ENCODE measurements around the gene C16orf90.

The C16orf90 gene, protein sequence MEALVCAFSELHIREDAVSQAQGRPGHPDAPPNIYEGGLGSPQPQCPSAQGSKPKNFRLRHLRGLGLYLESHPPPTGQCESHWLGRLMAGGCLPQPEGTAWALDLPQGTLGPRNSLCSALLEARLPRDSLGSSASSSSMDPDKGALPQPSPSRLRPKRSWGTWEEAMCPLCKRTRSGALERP

DNA sequence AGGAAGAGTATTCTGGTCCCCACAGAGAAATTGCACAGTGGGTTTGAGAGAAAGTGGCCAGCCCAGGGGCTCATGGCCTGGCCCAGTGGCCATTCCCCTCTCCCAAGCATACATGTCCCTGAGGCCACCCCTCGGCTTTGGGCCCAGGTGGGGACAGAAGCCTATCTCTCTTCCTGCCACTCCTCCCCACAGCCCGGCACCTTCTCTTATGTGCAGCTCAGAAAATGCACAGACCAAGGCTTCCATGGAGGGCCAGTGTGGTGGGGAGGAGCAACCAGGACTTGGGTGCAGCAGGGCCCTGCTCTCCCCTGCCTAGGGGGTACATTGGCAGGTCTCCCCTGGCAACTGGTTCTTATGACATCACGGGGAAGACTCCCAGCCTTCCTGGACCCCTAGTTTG lies at the start of gene C16orf90:
Gene C16orf90 (minus strand): TSS at position 314 of the 400 bp plus-strand sequence. CDS start 68 bp downstream, at position 246.
- no peak for DNase-seq (ENCODE audit: low spot score)

DNA sequence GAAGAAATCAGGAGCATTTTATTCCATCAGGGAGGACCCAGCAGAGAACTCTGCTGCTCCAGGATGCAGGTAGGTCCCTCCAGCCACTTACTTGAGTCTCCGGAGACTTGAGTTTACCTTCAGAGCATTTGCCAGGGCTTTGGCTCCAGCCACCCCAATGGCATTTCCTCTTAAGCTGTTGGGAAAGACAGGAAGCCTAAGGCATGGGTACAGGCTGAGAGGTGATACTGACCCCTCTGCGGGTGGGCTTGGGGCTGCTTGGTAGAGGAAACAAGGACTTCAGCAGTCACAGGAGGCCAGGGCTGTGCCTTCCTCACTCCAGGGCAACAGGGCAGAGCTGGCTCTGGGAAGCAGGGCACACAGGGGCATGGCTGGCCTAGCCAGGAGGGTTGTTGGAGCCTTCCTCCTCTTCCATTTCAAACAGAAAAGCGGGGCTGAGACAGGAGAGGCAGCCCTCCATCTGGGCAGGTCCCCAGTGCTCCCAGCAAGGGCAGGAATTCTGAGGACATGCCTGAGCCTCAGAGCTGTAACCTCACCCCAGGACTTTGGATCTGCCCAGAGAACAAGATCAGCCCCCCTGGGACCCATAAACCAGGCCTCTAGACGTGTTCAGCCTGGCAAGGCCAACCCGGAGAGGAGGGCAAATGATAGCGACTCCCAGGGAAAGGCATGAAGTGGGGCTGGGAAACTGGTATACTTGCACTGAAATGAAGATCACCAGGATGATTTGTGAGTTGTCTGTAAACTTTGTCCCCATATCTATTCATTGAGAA lies 47.5 kb upstream of the C16orf90 start:
- DNase-seq (ENCODE audit: low spot score), result no peak

DNA sequence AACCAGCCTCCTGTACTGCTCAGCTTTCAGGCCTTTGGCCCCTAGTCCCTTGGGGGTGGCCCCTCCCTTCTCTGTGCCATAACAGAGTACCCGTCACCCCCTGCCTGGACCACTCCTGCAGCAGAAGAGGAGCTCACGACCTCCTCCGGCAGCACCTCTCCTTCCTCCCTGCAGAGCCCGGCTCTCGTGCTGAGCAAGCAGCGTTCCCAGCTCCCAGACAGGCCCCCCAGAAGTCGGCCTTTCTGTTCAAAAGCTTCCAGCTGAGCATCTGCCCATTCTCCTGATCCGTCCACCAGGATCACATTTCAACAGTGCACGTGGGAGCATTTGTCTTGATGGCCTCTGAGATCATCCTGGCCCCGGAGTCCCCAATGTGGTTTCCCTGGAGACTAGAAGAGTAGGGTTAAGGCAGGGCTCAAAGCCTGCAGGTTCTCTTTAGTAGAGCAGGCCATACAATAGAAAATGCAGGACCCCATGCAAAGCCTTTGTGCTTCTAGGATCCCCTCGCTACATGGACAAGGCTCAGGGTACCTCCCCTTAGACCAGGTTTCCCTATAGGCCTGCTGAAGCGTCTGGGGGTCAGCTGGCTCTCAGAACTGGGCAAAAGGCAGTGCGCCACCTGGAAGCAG lies 46.4 kb upstream of the C16orf90 start:
- DNase-seq (ENCODE audit: low spot score), result no peak

GRCh38 chr16:3538222-3538621 lies 42.9 kb upstream of the C16orf90 start:
- no peak for DNase-seq (ENCODE audit: low spot score)

- no peak for DNase-seq (ENCODE audit: low spot score)
Measured at GRCh38 chr16:3536851-3537250, 41.6 kb upstream of the C16orf90 start.

- no peak for DNase-seq (ENCODE audit: low spot score)
Measured at GRCh38 chr16:3536271-3536731, 41.0 kb upstream of the C16orf90 start.

- no peak for DNase-seq (ENCODE audit: low spot score)
Measured at GRCh38 chr16:3534126-3534525, 38.8 kb upstream of the C16orf90 start.

- no peak for DNase-seq (ENCODE audit: low spot score)
Measured at GRCh38 chr16:3532741-3533140, 37.5 kb upstream of the C16orf90 start.

DNA sequence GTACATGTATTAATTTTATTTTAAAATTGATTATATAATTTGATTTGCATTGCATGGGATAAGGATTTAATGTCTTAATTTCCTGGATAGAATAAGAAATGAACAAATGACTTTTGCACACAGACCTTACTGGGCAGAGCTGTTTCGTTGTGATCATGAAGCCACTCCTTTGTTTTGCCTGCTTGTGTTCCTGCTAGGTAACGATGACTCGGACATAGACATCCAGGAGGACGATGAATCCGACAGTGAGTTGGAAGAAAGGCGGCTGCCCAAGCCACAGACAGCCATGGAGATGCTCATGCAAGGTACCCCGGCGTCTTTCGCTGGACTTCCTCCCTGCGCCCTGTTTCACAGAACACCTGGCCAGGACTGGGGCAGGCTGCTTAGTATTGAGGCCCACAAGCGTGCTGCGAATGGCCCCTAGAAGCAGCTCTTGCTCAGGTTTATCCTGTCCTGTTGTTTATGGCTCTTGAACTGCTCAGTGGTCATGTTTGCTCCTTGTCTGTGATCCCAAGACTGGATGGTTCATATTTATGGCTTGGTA lies 35.2 kb upstream of the C16orf90 start:
- no peak for DNase-seq (ENCODE audit: low spot score)

DNA sequence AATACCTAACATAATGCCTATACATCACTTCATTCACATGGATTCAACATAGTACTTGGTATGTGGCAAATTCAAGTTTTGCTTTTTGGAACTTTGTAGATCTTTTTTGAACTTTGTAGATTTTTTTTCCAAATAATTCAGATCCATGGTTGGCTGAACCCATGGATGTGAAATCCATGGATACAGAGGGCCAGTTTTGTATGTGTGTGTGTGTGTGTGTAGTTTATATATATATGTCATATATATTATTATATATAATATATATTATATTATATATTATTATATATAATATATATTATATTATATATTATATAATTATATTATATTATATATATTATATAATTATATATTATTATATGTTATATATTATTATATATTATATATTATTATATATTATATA lies 33.9 kb upstream of the C16orf90 start:
- DNase-seq (ENCODE audit: low spot score), result no peak

DNA sequence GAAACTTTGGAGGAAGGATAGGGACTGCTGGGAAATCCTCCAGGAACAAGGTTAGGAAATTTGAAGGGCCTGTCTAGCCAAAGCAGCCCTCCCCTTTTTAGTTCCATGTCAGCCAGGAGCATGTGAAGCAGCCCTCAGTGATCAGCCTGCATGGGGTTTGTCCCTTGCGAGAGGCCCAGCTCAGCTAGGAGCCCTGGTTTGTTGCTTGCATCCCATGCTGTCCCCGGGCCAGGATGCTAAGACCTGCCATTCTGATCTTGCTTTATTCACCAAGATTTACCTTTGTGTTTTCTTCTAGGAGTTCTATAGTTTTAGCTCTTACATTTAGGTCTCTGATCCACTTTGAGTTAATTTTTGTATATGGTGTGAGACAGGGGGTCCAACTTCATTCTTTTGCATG lies 33.1 kb upstream of the C16orf90 start:
- DNase-seq (ENCODE audit: low spot score), result no peak

DNA sequence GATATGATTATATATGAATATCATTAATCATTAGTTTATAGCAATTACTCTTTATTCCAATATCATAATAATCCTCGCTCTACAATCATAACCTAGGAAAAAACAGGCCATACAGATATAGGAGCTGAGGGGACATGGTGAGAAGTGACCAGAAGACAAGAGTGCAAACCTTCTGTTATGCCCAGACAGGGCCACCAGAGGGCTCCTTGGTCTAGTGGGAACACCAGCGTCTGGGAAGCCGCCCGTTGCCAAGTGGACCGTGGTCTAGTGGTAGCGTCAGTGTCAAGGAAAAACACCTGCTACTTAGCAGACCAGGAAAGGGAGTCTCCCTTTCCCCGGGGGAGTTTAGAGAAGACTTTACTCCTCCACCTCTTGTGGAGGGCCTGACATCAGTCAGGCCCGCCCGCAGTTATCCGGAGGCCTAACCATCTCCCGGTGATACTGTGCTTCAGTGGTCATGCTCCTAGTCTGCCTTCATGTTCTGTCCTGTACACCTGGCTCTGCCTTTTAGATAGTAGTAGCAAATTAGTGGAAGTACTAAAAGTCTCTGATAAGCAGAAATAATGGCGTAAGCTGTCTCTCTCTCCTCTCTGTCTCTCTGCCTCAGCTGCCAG lies 32.0 kb upstream of the C16orf90 start:
- peak; percentile 52 for DNase-seq (ENCODE audit: low spot score)

GRCh38 chr16:3525951-3526350 lies 30.7 kb upstream of the C16orf90 start:
- no peak for DNase-seq (ENCODE audit: low spot score)

DNA sequence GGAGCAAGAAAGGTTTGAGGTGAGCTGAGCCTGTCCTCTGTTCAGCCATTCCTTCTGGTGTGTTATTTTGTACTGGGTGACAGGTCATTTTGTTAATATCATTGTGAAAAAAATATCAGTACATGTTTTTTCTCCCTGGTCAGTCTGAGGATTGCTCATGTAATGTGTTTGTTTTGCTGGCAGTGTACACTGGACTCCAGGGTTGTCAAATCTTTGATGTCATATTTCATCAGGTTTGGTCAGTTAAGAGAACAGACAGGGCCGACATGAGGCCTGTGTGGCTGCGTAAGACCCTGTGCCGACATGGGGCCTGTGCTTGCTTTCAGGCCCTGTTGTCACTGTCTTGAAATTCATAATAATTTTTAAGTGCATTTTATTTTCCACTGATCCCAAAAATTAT lies 28.0 kb upstream of the C16orf90 start:
- no peak for DNase-seq (ENCODE audit: low spot score)

- DNase-seq (ENCODE audit: low spot score), result no peak
Measured at GRCh38 chr16:3520841-3521240, 25.6 kb upstream of the C16orf90 start.

DNA sequence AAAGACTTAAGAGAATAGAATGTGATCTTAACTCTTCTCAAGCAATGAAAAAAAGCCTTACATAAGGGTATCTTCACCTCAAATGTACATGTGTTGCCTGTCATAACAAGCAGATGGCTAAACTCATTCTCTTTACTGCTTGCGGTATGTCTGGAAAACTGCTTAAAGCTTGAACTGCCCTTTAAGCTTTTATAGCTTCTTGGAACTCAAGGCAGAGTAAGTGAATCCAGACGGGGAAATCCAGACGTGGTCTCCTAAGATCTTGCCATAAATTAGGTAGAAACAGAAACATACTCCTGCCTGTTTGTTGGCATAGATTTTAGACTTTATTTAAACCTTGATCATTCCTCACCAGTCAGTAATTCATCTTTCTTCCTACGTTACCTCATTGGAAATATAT lies 25.1 kb upstream of the C16orf90 start:
- no peak for DNase-seq (ENCODE audit: low spot score)

DNA sequence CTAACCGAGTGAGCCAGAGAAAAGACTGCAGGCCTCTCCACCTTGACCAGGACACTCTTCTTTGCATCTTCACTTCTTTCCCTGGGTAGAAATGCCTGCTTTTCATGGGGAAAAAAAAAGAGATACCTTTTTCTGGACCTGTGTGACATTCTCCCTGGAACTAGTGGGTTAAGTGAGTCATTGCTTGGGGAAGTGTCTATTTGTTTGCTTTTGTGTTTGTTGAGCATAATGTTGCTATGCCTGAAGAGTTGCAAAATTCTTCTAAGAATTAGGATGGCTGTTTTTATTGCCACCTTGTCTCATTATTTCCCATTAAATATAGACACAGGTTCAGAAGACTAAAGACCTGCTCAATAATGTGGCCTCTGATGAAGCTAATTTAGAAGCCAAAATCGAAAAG lies 24.3 kb upstream of the C16orf90 start:
- DNase-seq (ENCODE audit: low spot score), result no peak

DNA sequence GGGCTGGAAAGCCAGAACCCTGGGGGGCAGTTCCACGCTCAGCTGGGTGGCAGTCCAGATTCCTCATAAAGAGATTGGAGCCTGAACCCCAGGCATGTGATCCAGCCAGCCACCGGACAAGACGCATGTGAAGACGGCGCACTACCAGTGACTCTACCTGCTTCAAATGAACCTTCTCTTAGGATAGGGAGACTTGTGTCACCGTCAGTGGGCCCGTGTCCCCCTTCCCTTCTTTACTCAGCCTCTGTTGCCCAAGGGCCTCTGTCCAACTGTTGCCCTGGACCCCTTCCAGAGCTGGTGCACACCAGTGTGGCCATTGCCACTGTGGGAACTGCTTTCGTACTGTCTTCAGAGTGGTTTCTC lies 23.7 kb upstream of the C16orf90 start:
- no peak for DNase-seq (ENCODE audit: low spot score)

GRCh38 chr16:3518292-3518985 lies 23.1 kb upstream of the C16orf90 start:
- DNase-seq (ENCODE audit: low spot score), result no peak

DNA sequence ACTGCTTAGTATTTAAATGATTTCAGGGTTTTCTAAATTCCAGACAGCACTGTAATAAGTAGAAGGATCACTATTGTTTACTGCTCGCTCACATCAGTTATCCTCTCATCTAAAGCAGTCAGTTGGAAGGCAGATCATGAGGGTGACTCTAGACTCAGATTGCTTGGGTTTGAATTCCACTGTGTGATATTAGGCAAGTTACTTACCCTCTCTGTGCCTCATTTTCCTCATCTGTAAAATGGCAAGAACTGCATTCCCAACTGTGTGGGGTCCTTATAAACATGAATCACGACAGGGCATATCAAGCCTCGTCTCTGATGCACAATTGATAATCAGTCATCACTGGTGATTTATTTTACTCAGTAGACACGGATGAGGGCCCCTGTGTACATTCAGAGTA lies 20.6 kb upstream of the C16orf90 start:
- no peak for DNase-seq (ENCODE audit: low spot score)

GRCh38 chr16:3514621-3515020 lies 19.3 kb upstream of the C16orf90 start:
- no peak for DNase-seq (ENCODE audit: low spot score)
